Lung (tissue), 12 donors: ENCODE measurements around the gene TEF. TPM values are rescaled to one million over a fixed set of nuclear protein-coding genes. Genes with fewer than 3 reads are reported as not detected.

Experiments
- ATAC-seq: fragments of 200-7000 bp; cut with Tn5 transposase; one replicate; pipeline ENCODE4 v1.9.1; 2020; ENCODE audit warnings: moderate number of reproducible peaks; ENCODE audit not compliant: insufficient read depth, low FRiP score
- DNase-seq, 3 donors: peaks; one replicate each; pipeline ENCODE4 v3.0.0-alpha.2; 2013 to 2017
- H3K27ac ChIP-seq, 2 donors: one replicate each; pipeline ENCODE4 v1.5.1; 2013; ENCODE audit warnings: mild to moderate bottlenecking in 2 of 2, moderate library complexity in 2 of 2, control low read depth in 1 of 2, inconsistent platforms in 1 of 2, low read depth in 1 of 2, low read length in 1 of 2
- H3K27me3 ChIP-seq, 3 donors: one replicate each; pipeline ENCODE4 v1.5.1; 2013; ENCODE audit warnings: low read length in 2 of 3; ENCODE audit not compliant: control insufficient read depth in 3 of 3, insufficient read depth in 3 of 3
- H3K36me3 ChIP-seq, 4 donors: one replicate each; pipeline ENCODE4 v1.5.1; 2013; ENCODE audit warnings: low read length in 4 of 4, mild to moderate bottlenecking in 1 of 4, moderate library complexity in 1 of 4; ENCODE audit not compliant: control insufficient read depth in 4 of 4, insufficient read depth in 4 of 4
- H3K4me1 ChIP-seq, 5 donors: one replicate each; pipeline ENCODE4 v1.5.1; 2013; ENCODE audit warnings: low read length in 5 of 5, mild to moderate bottlenecking in 2 of 5, moderate library complexity in 1 of 5; ENCODE audit not compliant: control insufficient read depth in 5 of 5, insufficient read depth in 5 of 5
- H3K4me3 ChIP-seq: one replicate; pipeline ENCODE4 v1.5.1; 2013; ENCODE audit warnings: mild to moderate bottlenecking, control low read depth, moderate library complexity
- H3K9ac ChIP-seq, 2 donors: one replicate each; pipeline ENCODE4 v1.5.1; 2013; ENCODE audit warnings: low read length in 2 of 2, control low read depth in 1 of 2; ENCODE audit not compliant: insufficient read depth in 1 of 2
- H3K9me3 ChIP-seq, 4 donors: one replicate each; pipeline ENCODE4 v1.5.1; 2013; ENCODE audit warnings: low read length in 3 of 4, mild to moderate bottlenecking in 1 of 4, moderate library complexity in 1 of 4; ENCODE audit not compliant: control insufficient read depth in 4 of 4, insufficient read depth in 3 of 4
- CTCF ChIP-seq: IDR thresholded peaks from 2 replicates; pipeline ENCODE4 v1.5.1; 2012; ENCODE audit warnings: mild to moderate bottlenecking; ENCODE audit errors: control extremely low read depth, extremely low read depth
- WGBS, 2 donors: extraction: QIAGEN DNeasy Blood & Tissue Kit; methylation state at CpG; one replicate each; pipeline ENCODE4 v1.1.7; 2013; 5-methylcytosine and 5-hydroxymethylcytosine counted together
- polyA plus RNA-seq, 2 donors: library from polyadenylated mRNA; stranded (reverse); fragments of 200-250 nt; gene quantifications; one replicate each; pipeline ENCODE4 v1.2.1, GENCODE V29; 2013
- total RNA-seq, 2 donors: library from RNA; depleted of rRNA in 1 of 2; stranded (reverse); fragments of >200 nt in 1 of 2; gene quantifications; one replicate each; pipeline ENCODE4 v1.2.1, GENCODE V29; 2014 to 2021
- donor health status: control.
- donor health status: control.
- donor health status: Bipolar disorder and iron deficiency.
- donor health status: healthy.
- donor health status: DM: yes; HTN: yes; CAD: no.

TEF gene
- total and polyA plus RNA-seq, 4 donors: 6.4 to 23.8 (median 14.1) TPM

DNA sequence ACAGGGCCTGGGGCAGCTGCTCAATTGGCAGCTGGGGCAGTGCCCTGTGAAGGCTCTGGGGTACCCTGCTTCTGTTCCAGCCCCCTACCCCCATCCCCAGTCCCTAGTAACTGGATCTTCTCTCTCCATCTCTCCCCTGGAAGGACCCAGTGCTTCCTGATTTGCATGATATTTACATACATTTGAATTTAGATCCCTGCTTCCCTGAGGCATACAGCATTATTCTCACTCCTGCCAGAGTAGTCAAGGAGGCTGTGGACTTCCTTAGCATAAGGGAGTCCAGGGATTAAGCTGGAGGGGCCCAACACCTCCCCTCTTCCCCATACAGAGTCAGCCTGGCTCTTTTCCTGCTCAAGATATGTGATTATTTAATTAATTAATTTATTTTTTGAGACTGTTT is 24.7 kb downstream of the TEF start:
- TF ChIP-seq CTCF: no peak
- no peak for ATAC-seq
- no peaks in the 10 kb centered on the region for H3K9me3 ChIP-seq
- no peak for DNase-seq
- H3K36me3 ChIP-seq: no peaks in the 10 kb centered on the region
- H3K9ac ChIP-seq: no peak overlapping the region
- H3K4me1 ChIP-seq: peaks cover 0 to 14% (median 7%) of the 10 kb centered on the region in 5 donors
- H3K27ac ChIP-seq: no peak overlapping the region
- no peaks in the 10 kb centered on the region for H3K27me3 ChIP-seq
- H3K4me3 ChIP-seq: no peak overlapping the region

GRCh38 chr22:41407433-41407832 is 25.7 kb downstream of the TEF start:
- ATAC-seq (no peak), DNase-seq (no peak)
- Histone ChIP-seq H3K36me3 (no peaks in the 10 kb centered on the region), H3K9me3 (no peaks in the 10 kb centered on the region), H3K27ac (peak overlapping the region in 1 of 2 donors; percentile 9), H3K4me3 (no peak overlapping the region), H3K9ac (no peak overlapping the region), H3K4me1 (peaks cover 0 to 14% (median 4%) of the 10 kb centered on the region in 5 donors), H3K27me3 (no peaks in the 10 kb centered on the region)
- TF ChIP-seq CTCF: no peak
- 91 to 94% methylated on average over 3 of the region's 3 CpGs for WGBS, 2 donors

GRCh38 chr22:41408665-41409064 is 26.9 kb downstream of the TEF start:
- H3K9ac ChIP-seq: no peak overlapping the region
- TF ChIP-seq CTCF: no peak
- H3K27ac ChIP-seq: peak overlapping the region in 1 of 2 donors; percentile 82
- peaks cover 0 to 20% (median 7%) of the 10 kb centered on the region in 5 donors for H3K4me1 ChIP-seq
- ATAC-seq (no peak), DNase-seq (no peak)
- no peaks in the 10 kb centered on the region for H3K9me3 ChIP-seq
- no peak overlapping the region for H3K4me3 ChIP-seq
- no peaks in the 10 kb centered on the region for H3K36me3 ChIP-seq
- 79 to 90% methylated on average over 8 of the region's 8 CpGs for WGBS, 2 donors
- no peaks in the 10 kb centered on the region for H3K27me3 ChIP-seq

DNA sequence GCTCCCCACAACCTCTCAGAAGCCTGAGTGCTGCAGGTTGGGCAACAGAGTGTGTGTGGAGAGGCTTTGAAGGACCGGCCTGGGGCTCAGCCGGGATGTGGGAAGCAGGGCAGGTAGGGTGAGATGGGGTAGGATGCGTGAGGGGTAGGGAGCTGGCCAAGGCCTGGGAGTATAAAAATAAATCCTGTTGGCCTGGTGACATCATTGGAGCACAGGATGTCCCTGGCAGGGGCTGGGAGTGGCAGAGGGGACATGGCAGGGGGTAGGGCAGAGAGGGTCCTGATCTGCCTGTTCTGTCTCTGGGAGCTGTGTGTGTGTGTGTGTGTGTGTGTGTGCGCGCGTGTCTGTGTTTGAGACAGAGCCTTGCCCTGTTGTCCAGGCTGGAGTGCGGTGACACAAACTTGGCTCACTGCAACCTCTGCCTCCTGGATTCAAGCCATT is 28.6 kb downstream of the TEF start:
- H3K9me3 ChIP-seq: no peaks in the 10 kb centered on the region
- no peak for ATAC-seq
- peak overlapping the region; percentile 85 to 96 for H3K27ac ChIP-seq
- no peak for DNase-seq
- H3K27me3 ChIP-seq: no peaks in the 10 kb centered on the region
- 47 to 70% methylated on average over 7 of the region's 7 CpGs for WGBS, 2 donors
- no peak for TF ChIP-seq CTCF
- no peaks in the 10 kb centered on the region for H3K36me3 ChIP-seq
- no peak overlapping the region for H3K9ac ChIP-seq
- H3K4me3 ChIP-seq: no peak overlapping the region
- peaks cover 0 to 25% (median 7%) of the 10 kb centered on the region in 5 donors for H3K4me1 ChIP-seq
